AG08395 (cell line): ENCODE data around the gene SNRPB2.

ENCODE experiments used
- DNase-seq: peaks from one replicate; pipeline ENCODE4 v3.0.0; 2012; ENCODE audit warnings: mixed read lengths, low spot score

The SNRPB2 gene

DNA sequence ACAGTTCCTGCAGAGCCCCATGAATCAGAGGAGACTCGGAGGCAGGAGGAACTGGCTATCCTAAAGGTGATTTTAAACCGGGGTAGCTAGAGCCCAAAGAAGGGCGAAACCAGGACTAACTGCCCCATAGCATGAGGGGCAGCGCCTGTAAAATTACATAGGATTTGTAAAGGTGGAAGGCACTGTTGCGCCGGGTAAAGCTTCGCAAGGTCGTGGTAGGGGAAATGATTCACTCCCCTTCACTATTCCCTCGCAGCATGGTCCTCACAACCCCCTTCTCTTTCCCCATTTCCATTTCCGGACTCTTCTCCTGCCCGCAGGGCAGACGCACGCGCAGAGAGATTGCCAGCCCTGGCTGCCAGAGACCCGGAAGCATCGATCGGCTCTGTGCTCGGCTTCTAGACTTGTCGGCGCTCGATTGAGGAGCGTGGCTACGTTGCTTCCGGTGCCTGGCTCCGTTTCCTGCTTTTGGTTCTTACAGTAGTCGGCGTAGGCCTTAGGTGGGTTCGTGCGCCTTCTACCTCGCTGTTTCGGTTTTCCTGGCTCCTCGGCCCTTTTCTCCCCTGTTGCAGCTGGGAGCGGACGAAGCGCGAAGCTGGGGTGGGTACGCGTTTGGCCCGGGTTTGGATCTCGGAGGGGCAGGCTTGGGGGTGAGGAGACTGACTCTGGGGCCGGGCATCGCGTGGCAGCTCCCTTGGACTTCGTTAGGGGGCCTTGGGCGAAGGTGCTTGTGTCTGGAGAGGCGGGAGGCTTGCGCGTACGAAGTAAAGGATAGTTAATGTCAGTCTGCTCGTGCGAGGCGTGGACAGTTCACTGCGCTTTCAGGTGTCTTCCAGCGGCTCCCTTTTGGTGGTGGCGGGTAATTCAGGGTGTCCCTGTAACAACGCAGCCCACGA is at the start of gene SNRPB2:
SNRPB2 (plus strand) TSS at position 462 of the 896 bp plus-strand sequence. CDS start 1,677 bp downstream, outside the sequence.
- DNase-seq = peak; percentile 97

DNA sequence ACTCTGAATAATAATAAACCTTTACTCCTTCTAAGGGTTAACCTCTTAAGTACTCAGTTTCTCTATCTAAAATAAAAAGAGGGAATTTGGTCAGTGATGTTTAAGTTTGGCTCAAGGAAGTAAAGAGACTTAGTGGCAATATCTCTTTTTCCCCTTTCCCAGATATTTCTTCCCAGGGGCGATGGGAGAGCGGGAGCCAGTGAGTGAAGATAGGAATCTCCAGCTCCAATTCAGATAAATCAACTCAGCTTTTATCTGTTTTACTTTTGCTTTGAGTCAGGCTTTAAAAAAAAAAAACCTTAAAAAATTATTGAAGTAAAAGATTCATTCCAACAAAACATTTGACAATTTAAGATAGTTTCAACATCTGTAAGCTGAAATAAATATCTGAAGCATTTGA is 45.4 kb upstream of the SNRPB2 start:
- DNase-seq = no peak

- no peak for DNase-seq
Observed at GRCh38 chr20:16689906-16690305, 39.9 kb upstream of the SNRPB2 start.

DNA sequence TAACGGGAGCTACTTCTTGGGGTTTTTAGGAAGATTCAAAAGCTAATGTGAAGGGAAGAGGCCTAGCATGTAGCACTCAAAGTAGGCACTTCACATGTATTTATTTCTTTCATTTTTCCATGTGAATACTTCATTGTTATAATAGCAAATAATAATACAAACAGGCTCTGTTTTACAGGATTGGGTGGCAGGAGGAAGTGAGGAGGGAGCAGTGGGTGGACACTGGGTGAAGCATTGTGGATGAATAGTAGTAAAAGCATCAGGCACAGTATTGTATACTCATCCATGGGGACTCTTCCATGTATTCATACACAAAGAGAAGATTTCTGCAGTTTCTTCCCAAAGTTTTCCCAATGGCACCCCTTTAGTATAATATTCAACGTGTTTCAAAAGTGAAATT is 38.4 kb upstream of the SNRPB2 start:
- DNase-seq = no peak

GRCh38 chr20:16692009-16692408 is 37.8 kb upstream of the SNRPB2 start:
- no peak for DNase-seq

DNA sequence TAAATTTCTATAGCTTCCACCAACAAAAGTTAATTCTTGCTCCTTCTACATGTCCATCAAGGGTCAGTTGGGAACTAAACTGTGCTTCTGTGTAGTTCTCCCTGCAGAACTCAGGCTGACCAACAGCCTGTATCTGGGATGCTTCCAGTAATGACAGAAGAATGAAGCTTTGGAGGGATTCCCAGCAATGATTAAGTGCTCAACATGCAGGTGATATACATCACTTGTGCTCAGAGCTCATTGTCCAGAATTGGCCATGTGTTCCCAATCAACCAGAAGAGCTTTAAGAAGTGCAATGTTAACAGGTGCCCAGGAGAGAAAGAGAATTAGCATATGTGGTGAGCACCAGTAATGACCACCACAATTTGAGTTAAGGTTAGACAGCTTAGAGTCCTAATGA is 37.4 kb upstream of the SNRPB2 start:
- no peak for DNase-seq

DNA sequence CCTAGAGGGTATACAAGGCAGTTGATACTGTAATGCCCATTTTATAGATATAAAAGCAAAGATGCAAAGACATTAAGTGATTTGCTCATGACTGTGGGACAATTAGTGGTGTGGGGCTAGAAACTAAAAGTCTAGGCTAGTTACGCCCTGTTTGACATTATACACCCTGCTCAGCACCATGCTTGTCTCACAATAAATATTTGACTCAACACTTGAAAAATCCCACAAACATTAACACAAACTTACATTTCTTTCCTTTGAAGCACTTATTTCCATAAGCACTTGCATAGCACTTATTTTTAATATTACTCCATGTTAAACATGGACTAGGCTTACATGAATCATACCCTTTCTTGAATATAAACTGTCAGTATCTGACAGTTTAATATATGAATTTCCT is 36.5 kb upstream of the SNRPB2 start:
- DNase-seq = no peak

DNA sequence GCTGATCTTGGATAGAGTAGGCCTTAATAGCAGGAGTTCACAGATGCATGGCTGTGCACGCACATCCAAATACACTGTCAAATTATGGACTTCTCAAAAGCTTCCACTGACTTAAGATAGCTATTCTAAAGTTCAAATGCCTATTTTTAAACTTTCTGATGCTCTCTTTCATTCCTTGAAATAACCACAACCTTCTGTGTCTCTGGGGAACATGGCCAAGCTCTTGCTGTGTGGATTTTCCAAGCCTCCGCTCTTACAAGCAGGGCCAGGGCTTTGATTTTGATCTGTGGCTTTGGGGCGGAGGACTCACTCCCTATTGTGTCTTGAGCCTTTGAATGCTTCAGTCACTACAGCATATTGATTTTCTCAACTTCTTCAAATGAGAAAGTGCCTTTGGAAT is 35.7 kb upstream of the SNRPB2 start:
- no peak for DNase-seq

DNA sequence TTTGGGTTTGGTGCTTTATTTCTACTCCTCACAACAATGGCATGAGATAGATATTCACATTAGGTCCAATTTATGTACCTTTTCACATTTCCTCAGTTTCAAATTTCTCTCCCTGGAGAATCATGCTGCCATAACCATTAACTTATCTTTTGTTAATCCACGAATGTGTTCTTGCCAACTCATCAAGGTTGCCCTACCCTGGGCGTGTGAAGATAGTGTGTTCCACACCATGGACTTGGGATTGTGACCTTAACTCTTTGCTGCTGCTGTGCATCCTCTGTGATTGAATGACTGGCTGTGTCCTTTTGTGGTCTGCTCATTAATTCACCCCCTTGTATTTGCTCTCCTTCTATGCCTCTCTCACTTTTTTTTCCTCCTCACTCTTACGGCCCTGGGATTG is 34.2 kb upstream of the SNRPB2 start:
- no peak for DNase-seq

- no peak for DNase-seq
Observed at GRCh38 chr20:16699293-16699692, 30.5 kb upstream of the SNRPB2 start.

DNA sequence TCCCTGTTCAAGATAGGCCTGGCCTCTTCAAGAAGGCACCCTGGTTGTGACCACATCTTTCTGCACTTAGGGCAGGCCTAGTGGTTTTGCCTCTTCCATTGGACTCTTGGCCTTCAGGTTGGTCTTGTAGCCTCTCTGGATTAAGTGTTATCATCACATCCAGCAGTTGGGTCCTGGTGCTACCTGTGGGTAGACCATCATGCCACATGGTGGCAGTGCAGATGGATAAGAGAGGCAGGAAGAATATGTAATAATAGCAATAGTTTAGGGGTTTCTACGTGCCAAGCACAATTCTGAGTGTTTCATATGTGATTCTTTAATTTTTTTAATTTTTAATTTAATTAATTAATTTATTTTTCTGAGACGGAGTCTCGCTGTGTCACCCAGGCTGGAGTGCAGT is 28.5 kb upstream of the SNRPB2 start:
- DNase-seq = peak; percentile 8

- DNase-seq = no peak
Observed at GRCh38 chr20:16703570-16703969, 26.3 kb upstream of the SNRPB2 start.

DNA sequence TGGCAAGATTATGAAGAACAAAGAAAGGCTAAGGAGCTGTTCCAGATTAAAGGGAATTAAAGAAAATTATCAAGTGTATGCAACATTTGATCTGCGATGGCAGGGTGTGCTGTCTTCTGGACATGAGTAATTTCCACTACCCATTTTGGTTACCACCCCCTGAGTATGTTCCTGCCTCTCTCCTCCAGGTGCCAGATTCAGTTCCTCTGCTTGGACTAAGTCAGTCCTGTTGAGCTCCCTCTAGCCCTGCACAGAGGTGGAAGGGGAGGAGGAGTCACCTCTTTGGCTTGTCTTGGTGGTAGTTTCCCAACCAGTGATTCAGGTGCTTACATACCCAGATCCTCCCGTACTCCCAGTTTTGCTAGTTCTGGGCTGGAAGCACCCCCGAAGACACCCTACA is 22.2 kb upstream of the SNRPB2 start:
- DNase-seq = no peak

DNA sequence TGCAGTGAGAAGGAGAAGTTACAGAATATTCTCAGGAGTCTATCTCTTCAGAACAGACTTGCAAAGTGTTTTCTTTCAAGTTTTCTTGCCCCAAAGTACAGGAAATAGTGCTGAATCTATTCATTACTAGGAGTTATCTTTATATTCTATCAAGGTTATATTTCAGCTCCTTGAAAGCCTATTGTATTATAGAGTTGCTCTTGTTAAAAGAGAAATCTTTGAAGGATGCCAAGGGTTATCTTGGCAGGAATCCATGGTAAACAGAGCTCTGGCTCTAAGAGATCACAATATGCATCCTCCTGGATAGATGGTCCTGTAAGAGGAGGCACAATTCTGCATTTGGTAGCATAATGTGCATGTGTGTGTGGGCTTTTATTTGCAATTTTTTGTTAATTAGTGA is 21.2 kb upstream of the SNRPB2 start:
- DNase-seq = no peak

GRCh38 chr20:16709017-16709416 is 20.8 kb upstream of the SNRPB2 start:
- DNase-seq = no peak

- DNase-seq = no peak
Observed at GRCh38 chr20:16710781-16711180, 19.0 kb upstream of the SNRPB2 start.

DNA sequence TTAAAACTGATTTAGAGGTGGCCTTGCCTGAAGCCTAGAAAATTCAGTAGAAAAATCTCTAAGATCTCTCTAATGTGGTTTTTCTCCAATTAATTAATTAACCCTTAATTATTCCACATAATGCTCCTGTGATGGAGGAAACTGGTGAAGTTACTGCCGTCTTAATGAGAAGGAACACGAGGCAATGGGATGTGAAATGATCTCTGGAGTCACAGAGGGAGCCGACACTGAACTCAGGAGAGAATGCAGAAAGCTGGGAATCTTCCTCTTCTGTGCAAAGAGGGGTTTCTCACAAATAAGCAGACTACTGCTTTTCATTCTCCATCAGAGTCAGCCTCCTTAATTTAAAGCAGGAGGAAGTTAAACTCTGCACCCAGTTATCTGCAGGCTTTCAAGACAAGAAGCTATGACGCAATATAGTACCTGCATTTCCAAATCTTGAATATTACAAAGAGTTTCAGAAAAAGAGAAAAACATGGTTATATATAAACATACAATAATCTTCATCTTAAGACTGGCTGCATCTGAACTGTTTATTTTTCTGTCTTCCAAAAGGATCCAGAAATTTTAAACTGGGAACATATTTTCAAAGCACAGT is 18.1 kb upstream of the SNRPB2 start:
- DNase-seq = no peak

DNA sequence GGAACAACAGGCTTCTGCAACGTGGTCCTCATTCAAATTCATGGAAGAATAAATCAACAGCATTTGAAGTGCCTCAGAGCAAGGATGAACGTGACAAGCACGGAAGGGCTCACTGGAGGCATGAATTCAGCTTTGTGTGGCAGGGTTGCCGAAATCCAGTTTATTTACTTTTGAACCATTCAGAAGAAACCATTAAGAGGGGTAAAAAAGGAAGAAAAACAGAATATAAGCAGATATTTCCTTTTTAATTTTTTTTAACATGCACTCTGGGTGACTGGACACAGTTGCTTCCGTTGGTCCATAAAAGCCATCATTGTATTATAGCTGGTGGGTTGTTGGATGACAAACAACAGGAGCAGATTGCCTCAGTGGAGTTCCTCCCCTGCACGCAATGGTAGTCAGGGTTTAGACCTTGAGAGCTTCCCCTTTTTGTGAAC is 17.3 kb upstream of the SNRPB2 start:
- DNase-seq = no peak

DNA sequence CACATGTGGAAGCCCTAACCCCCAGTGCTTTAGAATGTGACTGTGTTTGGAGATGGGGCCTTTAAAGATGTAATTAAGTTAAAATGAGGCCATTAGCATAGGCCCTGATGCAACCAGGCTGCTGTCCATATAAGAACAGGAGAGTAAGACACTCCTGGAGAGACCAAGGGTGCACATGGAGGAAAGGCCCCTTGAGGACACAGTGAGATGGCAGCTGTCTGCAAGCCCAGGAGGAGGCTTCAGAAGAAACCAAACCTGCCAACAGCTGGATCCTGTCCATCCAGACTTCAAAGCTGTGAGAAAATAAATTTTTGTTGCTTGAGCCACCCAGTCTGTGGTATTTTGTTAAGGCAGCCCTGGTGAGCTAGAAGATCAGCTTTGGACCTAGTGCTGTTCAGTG is 16.8 kb upstream of the SNRPB2 start:
- DNase-seq = no peak

DNA sequence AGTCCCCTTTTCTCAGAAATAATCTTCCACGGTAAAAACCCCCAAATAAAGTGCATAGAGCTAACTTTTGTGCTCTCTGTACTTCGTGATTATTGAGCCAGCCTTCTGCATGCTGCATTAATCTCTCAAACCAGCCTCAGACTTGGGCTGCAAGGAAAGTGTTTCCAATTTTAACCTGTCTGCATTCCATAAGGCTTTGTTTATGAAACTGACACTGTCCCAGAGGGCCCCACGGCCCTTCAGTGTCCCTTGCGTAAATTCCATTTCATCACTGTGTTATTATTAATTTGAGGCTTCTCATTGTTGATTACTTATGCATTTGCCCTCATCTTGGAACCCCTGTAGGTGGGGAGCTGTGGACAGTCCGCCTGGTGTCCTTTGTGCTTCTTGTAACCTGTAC is 15.6 kb upstream of the SNRPB2 start:
- DNase-seq = no peak

- no peak for DNase-seq
Observed at GRCh38 chr20:16714751-16715150, 15.1 kb upstream of the SNRPB2 start.

GRCh38 chr20:16719421-16719820 is 10.4 kb upstream of the SNRPB2 start:
- no peak for DNase-seq

GRCh38 chr20:16729080-16729479 is 746 bp upstream of the SNRPB2 start:
- no peak for DNase-seq
